ENCODE measurements around the gene SOST.

- TF ChIP-seq CTCF (IDR thresholded peaks at IDR 0.05; ENCODE audit: low read depth, low read length) (no peak), MAX (IDR thresholded peaks at IDR 0.05; ENCODE audit: low read depth, low read length) (no peak), POLR2A (IDR thresholded peaks at IDR 0.05; ENCODE audit: extremely low read depth, insufficient read length) (no peak), MYC (IDR thresholded peaks at IDR 0.05; ENCODE audit: low read depth, low read length) (no peak)
Measured at GRCh38 chr17:43734376-43734775, 24.2 kb downstream of the SOST start.

Data from NB4 (cell line).